Endodermal cell (in vitro differentiated cells): ENCODE measurements around the gene DMBT1. TPM values are rescaled to one million over a fixed set of nuclear protein-coding genes. Genes with fewer than 3 reads are reported as not detected.

Experiments used
- DNase-seq: peaks from one replicate; pipeline ENCODE4 v3.0.0-alpha.2; 2017
- H3K27ac ChIP-seq: 2 replicates; pipeline ENCODE4 v1.5.1; 2013; ENCODE audit warnings: mild to moderate bottlenecking, low read depth, low read length, moderate library complexity
- H3K27me3 ChIP-seq: 2 replicates; pipeline ENCODE4 v1.6.1; 2013; ENCODE audit warnings: mild to moderate bottlenecking, low read length, moderate library complexity; ENCODE audit not compliant: insufficient read depth, control insufficient read depth, poor library complexity, severe bottlenecking
- H3K36me3 ChIP-seq: 2 replicates; pipeline ENCODE4 v1.7.0; 2013; ENCODE audit warnings: mild to moderate bottlenecking, low read length, moderate library complexity; ENCODE audit not compliant: control insufficient read depth, insufficient read depth
- H3K4me1 ChIP-seq: one replicate; pipeline ENCODE4 v1.7.0; 2013; ENCODE audit warnings: low read length; ENCODE audit not compliant: control insufficient read depth, insufficient read depth
- H3K4me3 ChIP-seq: 2 replicates; pipeline ENCODE4 v1.5.1; 2013; ENCODE audit warnings: mild to moderate bottlenecking, low read length, moderate library complexity
- H3K9ac ChIP-seq: 2 replicates; pipeline ENCODE4 v1.6.1; 2013; ENCODE audit warnings: mild to moderate bottlenecking, low read length, moderate library complexity; ENCODE audit not compliant: poor library complexity, severe bottlenecking; ENCODE audit errors: extremely low read depth
- H3K9me3 ChIP-seq: 2 replicates; pipeline ENCODE4 v1.6.1; 2013; ENCODE audit warnings: mild to moderate bottlenecking, low read length, moderate library complexity; ENCODE audit not compliant: control insufficient read depth
- H3K27ac Mint-ChIP-seq: 2 replicates; pipeline ENCODE4 v1.8.0; 2020; ENCODE audit warnings: mixed read lengths
- H3K27me3 Mint-ChIP-seq: 2 replicates; pipeline ENCODE4 v1.8.0; 2021; ENCODE audit warnings: mild to moderate bottlenecking, mixed read lengths; ENCODE audit not compliant: insufficient read depth
- H3K36me3 Mint-ChIP-seq: 2 replicates; pipeline ENCODE4 v1.8.0; 2020; ENCODE audit warnings: low read depth, mixed read lengths
- H3K4me1 Mint-ChIP-seq: 2 replicates; pipeline ENCODE4 v1.8.0; 2020; ENCODE audit warnings: mixed read lengths
- H3K4me3 Mint-ChIP-seq: 2 replicates; pipeline ENCODE4 v1.8.0; 2020; ENCODE audit warnings: mild to moderate bottlenecking, moderate library complexity, mixed read lengths
- H3K9me3 Mint-ChIP-seq: 2 replicates; pipeline ENCODE4 v1.8.0; 2020; ENCODE audit warnings: mild to moderate bottlenecking, mixed read lengths
- WGBS, 2 experiments: methylation state at CpG; one replicate each; pipeline versions ENCODE4 v1.1.5 to v1.1.7; 2013; ENCODE audit warnings: missing lambda C conversion rate in 2 of 2, mixed read lengths in 1 of 2; ENCODE audit not compliant: insufficient coverage in 1 of 2, insufficient read length in 1 of 2; 5-methylcytosine and 5-hydroxymethylcytosine counted together
- total RNA-seq, 2 donors: library from RNA; stranded (reverse); fragmentation: NEBNext Ultra II Directional in 1 of 2; extraction: Animal tissue kit (Norgen Biotek cat#: 25700) in 1 of 2; gene quantifications; 2 replicates in 1 of 2; 3 replicates in 1 of 2; pipeline ENCODE4 v1.2.1, GENCODE V29; 2021
- TF ChIP-seq, protein P1 (sequence below): fragments of 200-600 bp; sonication (generic); conservative IDR thresholded peaks from 2 replicates; pipeline ENCODE4 v1.5.0; 2021; ENCODE audit warnings: antibody characterized with exemption, mild to moderate bottlenecking

Gene DMBT1
- total RNA-seq, 2 donors from 2014 or later = not detected

- 91 to 97% methylated on average over 5 of the region's 5 CpGs for WGBS, 2 experiments
Measured at GRCh38 chr10:122558452-122558851, 2.1 kb upstream of the DMBT1 start.

DNA sequence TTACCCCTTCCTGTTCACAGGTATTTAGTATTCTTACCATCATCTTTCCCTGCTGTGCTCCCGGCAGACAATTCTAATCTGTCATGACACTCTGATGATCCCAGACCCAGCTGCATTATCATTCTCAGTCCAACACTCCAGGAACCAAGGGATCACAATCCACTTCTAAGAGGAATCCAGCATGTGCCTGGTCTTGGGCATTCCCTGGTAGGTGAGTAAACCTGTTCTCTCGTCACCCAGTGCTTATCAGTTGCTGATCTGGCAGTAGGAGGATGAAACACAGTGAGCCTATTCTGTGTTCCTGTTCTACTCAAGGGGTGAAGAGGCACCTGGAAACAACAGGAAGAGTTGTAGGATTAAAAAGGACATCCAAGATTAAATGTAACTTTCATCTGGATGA is 1.3 kb upstream of the DMBT1 start:
- Histone ChIP-seq H3K36me3 (no peaks in the 10 kb centered on the region), H3K27me3 (peaks cover 83% of the 10 kb centered on the region), H3K4me1 (peaks cover 3% of the 10 kb centered on the region), H3K4me3 (no peak overlapping the region), H3K9ac (no peak overlapping the region), H3K9me3 (no peaks in the 10 kb centered on the region), H3K27ac (no peak overlapping the region)
- Mint-ChIP-seq H3K27ac (no peak overlapping the region), H3K4me3 (no peak overlapping the region), H3K36me3 (no peaks in the 10 kb centered on the region), H3K9me3 (no peaks in the 10 kb centered on the region), H3K4me1 (peaks cover 27% of the 10 kb centered on the region), H3K27me3 (peaks cover 59% of the 10 kb centered on the region)
- WGBS, 2 experiments = 70 to 76% methylated on average over 2 of the region's 2 CpGs
- TF ChIP-seq, protein P1, sequence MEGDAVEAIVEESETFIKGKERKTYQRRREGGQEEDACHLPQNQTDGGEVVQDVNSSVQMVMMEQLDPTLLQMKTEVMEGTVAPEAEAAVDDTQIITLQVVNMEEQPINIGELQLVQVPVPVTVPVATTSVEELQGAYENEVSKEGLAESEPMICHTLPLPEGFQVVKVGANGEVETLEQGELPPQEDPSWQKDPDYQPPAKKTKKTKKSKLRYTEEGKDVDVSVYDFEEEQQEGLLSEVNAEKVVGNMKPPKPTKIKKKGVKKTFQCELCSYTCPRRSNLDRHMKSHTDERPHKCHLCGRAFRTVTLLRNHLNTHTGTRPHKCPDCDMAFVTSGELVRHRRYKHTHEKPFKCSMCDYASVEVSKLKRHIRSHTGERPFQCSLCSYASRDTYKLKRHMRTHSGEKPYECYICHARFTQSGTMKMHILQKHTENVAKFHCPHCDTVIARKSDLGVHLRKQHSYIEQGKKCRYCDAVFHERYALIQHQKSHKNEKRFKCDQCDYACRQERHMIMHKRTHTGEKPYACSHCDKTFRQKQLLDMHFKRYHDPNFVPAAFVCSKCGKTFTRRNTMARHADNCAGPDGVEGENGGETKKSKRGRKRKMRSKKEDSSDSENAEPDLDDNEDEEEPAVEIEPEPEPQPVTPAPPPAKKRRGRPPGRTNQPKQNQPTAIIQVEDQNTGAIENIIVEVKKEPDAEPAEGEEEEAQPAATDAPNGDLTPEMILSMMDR = no peak
- no peak for DNase-seq

More at GRCh38 chr10:122558452-122558851, 2.1 kb upstream of the DMBT1 start:
- no peaks in the 10 kb centered on the region for H3K36me3 ChIP-seq
- H3K4me3 ChIP-seq = no peak overlapping the region
- peaks cover 3% of the 10 kb centered on the region for H3K4me1 ChIP-seq
- H3K27ac ChIP-seq = no peak overlapping the region
- H3K9me3 Mint-ChIP-seq = no peaks in the 10 kb centered on the region
- TF ChIP-seq, protein P1 = no peak
- H3K27ac Mint-ChIP-seq = no peak overlapping the region
- H3K27me3 Mint-ChIP-seq = peaks cover 61% of the 10 kb centered on the region
- H3K9me3 ChIP-seq = no peaks in the 10 kb centered on the region
- H3K9ac ChIP-seq = no peak overlapping the region
- H3K27me3 ChIP-seq = peaks cover 83% of the 10 kb centered on the region
- DNase-seq = no peak
- no peak overlapping the region for H3K4me3 Mint-ChIP-seq
- H3K36me3 Mint-ChIP-seq = no peaks in the 10 kb centered on the region
- H3K4me1 Mint-ChIP-seq = peaks cover 27% of the 10 kb centered on the region

DNA sequence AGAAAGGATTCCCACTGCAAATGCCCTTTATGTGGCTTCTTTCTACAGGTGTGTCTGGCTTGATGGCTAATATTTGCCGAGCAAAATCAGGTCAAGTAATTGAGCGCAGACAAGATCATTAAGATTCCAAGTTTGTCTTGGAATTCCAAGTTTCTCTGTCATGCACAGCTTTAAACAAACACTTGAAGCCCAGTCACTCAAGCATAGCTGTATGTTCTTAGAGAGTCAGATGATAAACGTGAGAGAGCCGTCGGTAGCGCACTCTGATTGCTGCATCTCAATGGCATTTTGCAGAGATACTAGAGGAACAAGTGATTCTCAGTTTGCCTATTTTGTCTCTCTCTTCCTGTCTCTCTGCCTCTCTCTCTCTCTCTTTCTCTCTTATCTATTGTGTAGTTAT is 658 bp downstream of the DMBT1 start:
- Histone ChIP-seq H3K9me3 (no peaks in the 10 kb centered on the region), H3K27me3 (peaks cover 79% of the 10 kb centered on the region), H3K9ac (no peak overlapping the region), H3K4me1 (peaks cover 3% of the 10 kb centered on the region), H3K27ac (no peak overlapping the region), H3K4me3 (no peak overlapping the region), H3K36me3 (no peaks in the 10 kb centered on the region)
- Mint-ChIP-seq H3K27me3 (peaks cover 46% of the 10 kb centered on the region), H3K27ac (no peak overlapping the region), H3K36me3 (no peaks in the 10 kb centered on the region), H3K9me3 (no peaks in the 10 kb centered on the region), H3K4me3 (no peak overlapping the region), H3K4me1 (peaks cover 27% of the 10 kb centered on the region)
- no peak for DNase-seq
- 72 to 81% methylated on average over 6 of the region's 6 CpGs for WGBS, 2 experiments
- TF ChIP-seq, protein P1 = no peak
